Measurements from ENCODE around the gene MEIOB.

GRCh38 chr16:1810536-1810935, 61.4 kb downstream of the MEIOB start:
- no peak for TF ChIP-seq PRDM4 (tag by site-specific recombination; IDR thresholded peaks at IDR 0.05)
- no peak for TF ChIP-seq KLF16 (tag by site-specific recombination; IDR thresholded peaks at IDR 0.05)
- no peak for TF ChIP-seq CTCF (tag by site-specific recombination; IDR thresholded peaks at IDR 0.05)
